ENCODE data around the gene C4orf36.

DNA sequence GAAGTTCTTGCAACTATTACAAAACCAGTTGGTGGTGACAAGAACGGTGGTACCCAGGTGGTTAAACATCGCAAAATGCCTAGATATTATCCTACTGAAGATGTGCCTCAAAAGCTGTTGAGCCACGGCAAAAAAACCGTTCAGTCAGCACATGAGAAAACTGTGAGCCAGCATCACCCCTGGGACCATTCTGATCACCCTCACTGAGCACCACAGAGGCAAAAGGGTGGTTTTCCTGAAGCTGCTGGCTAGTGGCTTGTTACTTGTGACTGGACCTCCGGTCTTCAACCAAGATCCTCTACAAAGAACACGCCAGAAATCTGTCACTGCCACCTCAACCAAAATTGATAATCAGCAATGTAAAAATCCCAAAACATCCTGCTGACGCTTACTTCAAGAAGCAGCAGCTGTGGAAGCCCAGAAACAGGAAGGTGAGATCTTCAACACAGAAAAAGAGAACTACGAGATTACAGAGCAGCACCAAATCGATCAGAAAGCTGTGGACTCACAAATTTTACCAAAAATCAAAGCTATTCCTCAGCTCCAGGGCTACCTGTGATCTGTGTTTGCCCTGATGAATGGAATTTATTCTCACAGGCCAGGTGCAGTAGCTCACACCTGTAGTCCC, 21.7 kb downstream of the C4orf36 start:
- TF ChIP-seq CTCF (conservative IDR thresholded peaks at IDR 0.05 in 1 of 2, IDR thresholded peaks at IDR 0.05 in 1 of 2; ENCODE audit: low read depth in 1 of 2, low read length in 2 of 2) (no peak), EZH2 (IDR thresholded peaks at IDR 0.05; ENCODE audit: low read length, missing control alignments) (no peak)
